ENCODE data around the gene CDK5. TPM values are rescaled to one million over a fixed set of nuclear protein-coding genes. Genes with fewer than 3 reads are reported as not detected.

CDK5 gene
- total and polyA plus RNA-seq, 2 donors (not counting 1 experiment from before 2014, with no cell fraction given) = 8.2 to 8.4 TPM

- Histone ChIP-seq H3K4me1 (ENCODE audit: control insufficient read depth in 2 of 2, insufficient read depth in 2 of 2, low read length in 2 of 2) (peaks cover 15 to 17% of the 10 kb centered on the region in 2 donors), H3K4me3 (ENCODE audit: control extremely low read depth in 1 of 5, extremely low read depth in 1 of 5, insufficient read depth in 1 of 5, low read depth in 2 of 5, low read length in 4 of 5) (no peak within 1 kb of the TSS), H3K27ac (ENCODE audit: low read length in 2 of 2) (no peak within 1 kb of the TSS), H4K20me1 (ENCODE audit: control insufficient read depth, insufficient read depth, low read length, poor library complexity, severe bottlenecking) (no peaks in the 10 kb centered on the region), H3K27me3 (replicated peaks in 1 of 4; ENCODE audit: control extremely low read depth in 1 of 4, control insufficient read depth in 3 of 4, insufficient read depth in 4 of 4, low read length in 3 of 4) (peaks cover 0 to 51% (median 24%) of the 10 kb centered on the region in 4 experiments), H3K36me3 (replicated peaks in 1 of 2; ENCODE audit: control extremely low read depth in 1 of 2, control insufficient read depth in 1 of 2, extremely low read depth in 1 of 2, insufficient read depth in 2 of 2, low read length in 1 of 2) (no peaks in the 10 kb centered on the region), H3K79me2 (ENCODE audit: control insufficient read depth, insufficient read depth, low read length) (peaks cover 8% of the 10 kb centered on the region), H3K4me2 (replicated peaks; ENCODE audit: low read depth, low read length, poor library complexity, severe bottlenecking) (no peak within 1 kb of the TSS), H3K9ac (ENCODE audit: low read length) (no peak within 1 kb of the TSS), H3K9me3 (ENCODE audit: control extremely low read depth in 1 of 3, control insufficient read depth in 2 of 3, insufficient read depth in 1 of 3, low read length in 2 of 3) (no peaks in the 10 kb centered on the region), H2AFZ (ENCODE audit: insufficient read depth, low read depth, low read length, poor library complexity, severe bottlenecking) (no peak within 1 kb of the TSS)
- ChIA-PET CTCF (interaction anchor here (1.2 kb wide), 1 partner anchor 16 kb away, joined by 3 read pairs; no protein-coding TSS in a partner anchor), POLR2A (no interaction called here)
- intact Hi-C loops (cut with micrococcal nuclease) = loop anchor here (5.0 to 10.0 kb wide), 2 partner anchors 660 to 1252 kb away; partner anchors contain the start of genes REPIN1 and ZNF467
- H3K27ac Mint-ChIP-seq = no peak within 1 kb of the TSS
- no peak for TF ChIP-seq CTCF (IDR thresholded peaks at IDR 0.05)
- no peak for TF ChIP-seq EZH2 (IDR thresholded peaks at IDR 0.05; ENCODE audit: borderline replicate concordance, insufficient read depth, low read depth, low read length, poor library complexity, severe bottlenecking)
- no peaks in the 10 kb centered on the region for H3K9me3 Mint-ChIP-seq (ENCODE audit: insufficient read depth)
- 100% methylated on average over 1 of the region's 4 CpGs for WGBS (ENCODE audit: insufficient coverage)
- no peak within 1 kb of the TSS for H3K4me3 Mint-ChIP-seq
- DNase-seq = no peak
- no peak for ATAC-seq (ENCODE audit: low read depth)
- H3K4me1 Mint-ChIP-seq = peaks cover 23% of the 10 kb centered on the region
- peaks cover 29% of the 10 kb centered on the region for H3K27me3 Mint-ChIP-seq
These were observed 33.2 kb downstream of the CDK5 start, which contains the start of gene ATG9B for GRCh38 chr7:151024435-151025056. Gene ATG9B (minus strand): TSS chr7:151024494. CDS start chr7:151024423, 71 bp downstream.

GRCh38 chr7:151023232-151023631 is 34.5 kb downstream of the CDK5 start:
- ChIA-PET CTCF (interaction anchor here (1.8 kb wide), 1 partner anchor 9 kb away, joined by 5 read pairs; no protein-coding TSS in a partner anchor), POLR2A (no interaction called here)
- ATAC-seq (ENCODE audit: low read depth) (no peak), DNase-seq (no peak)
- Mint-ChIP-seq H3K4me3 (no peak overlapping the region), H3K27me3 (peaks cover 37% of the 10 kb centered on the region), H3K4me1 (peaks cover 26% of the 10 kb centered on the region), H3K27ac (no peak overlapping the region), H3K9me3 (ENCODE audit: insufficient read depth) (no peaks in the 10 kb centered on the region)
- no peak overlapping the region for H3K27ac ChIP-seq (ENCODE audit: low read length in 2 of 2)
- no peak overlapping the region for H3K4me3 ChIP-seq (ENCODE audit: control extremely low read depth in 1 of 5, extremely low read depth in 1 of 5, insufficient read depth in 1 of 5, low read depth in 2 of 5, low read length in 4 of 5)
- no peak for TF ChIP-seq CTCF (IDR thresholded peaks at IDR 0.05)
- no peak for TF ChIP-seq EZH2 (IDR thresholded peaks at IDR 0.05; ENCODE audit: borderline replicate concordance, insufficient read depth, low read depth, low read length, poor library complexity, severe bottlenecking)
- H3K79me2 ChIP-seq (ENCODE audit: control insufficient read depth, insufficient read depth, low read length) = no peaks in the 10 kb centered on the region
- H2AFZ ChIP-seq (ENCODE audit: insufficient read depth, low read depth, low read length, poor library complexity, severe bottlenecking) = no peak overlapping the region
- peaks cover 20% of the 10 kb centered on the region in 2 donors for H3K4me1 ChIP-seq (ENCODE audit: control insufficient read depth in 2 of 2, insufficient read depth in 2 of 2, low read length in 2 of 2)
- H3K36me3 ChIP-seq (replicated peaks in 1 of 2; ENCODE audit: control extremely low read depth in 1 of 2, control insufficient read depth in 1 of 2, extremely low read depth in 1 of 2, insufficient read depth in 2 of 2, low read length in 1 of 2) = no peaks in the 10 kb centered on the region
- no peak overlapping the region for H3K9ac ChIP-seq (ENCODE audit: low read length)
- H3K4me2 ChIP-seq (replicated peaks; ENCODE audit: low read depth, low read length, poor library complexity, severe bottlenecking) = no peak overlapping the region
- intact Hi-C loops (cut with micrococcal nuclease) = loop anchor here (10.0 kb wide), 1 partner anchor 658 kb away; the partner anchor contains the start of gene REPIN1
- peaks cover 0 to 61% (median 27%) of the 10 kb centered on the region in 4 experiments for H3K27me3 ChIP-seq (replicated peaks in 1 of 4; ENCODE audit: control extremely low read depth in 1 of 4, control insufficient read depth in 3 of 4, insufficient read depth in 4 of 4, low read length in 3 of 4)
- H4K20me1 ChIP-seq (ENCODE audit: control insufficient read depth, insufficient read depth, low read length, poor library complexity, severe bottlenecking) = no peaks in the 10 kb centered on the region
- 87% methylated on average over 3 of the region's 10 CpGs for WGBS (ENCODE audit: insufficient coverage)
- H3K9me3 ChIP-seq (ENCODE audit: control extremely low read depth in 1 of 3, control insufficient read depth in 2 of 3, insufficient read depth in 1 of 3, low read length in 2 of 3) = peaks cover 0 to 6% (median 0%) of the 10 kb centered on the region in 3 donors
